GM21737 (cell line): ENCODE measurements around the gene NBDY.

Experiments
- ATAC-seq: cut with Tn5 transposase; IDR thresholded peaks from one replicate; pipeline ENCODE4 v1.9.1; 2021; ENCODE audit warnings: mild to moderate bottlenecking, moderate library complexity; ENCODE audit not compliant: unreplicated experiment

The NBDY gene

GRCh38 chrX:56784666-56785065, 55.6 kb downstream of the NBDY start:
- no peak for ATAC-seq

- no peak for ATAC-seq
Observed at GRCh38 chrX:56785442-56785841, 56.4 kb downstream of the NBDY start.

GRCh38 chrX:56786889-56787733, 58.1 kb downstream of the NBDY start:
- ATAC-seq: no peak

- ATAC-seq: no peak
Observed at GRCh38 chrX:56787734-56788152, 58.7 kb downstream of the NBDY start.

- no peak for ATAC-seq
Observed at GRCh38 chrX:56788229-56788628, 59.2 kb downstream of the NBDY start.

- ATAC-seq: no peak
Observed at GRCh38 chrX:56788717-56789122, 59.7 kb downstream of the NBDY start.

- ATAC-seq: no peak
Observed at GRCh38 chrX:56789518-56790070, 60.6 kb downstream of the NBDY start.

GRCh38 chrX:56790778-56791177, 61.7 kb downstream of the NBDY start:
- ATAC-seq: no peak

- no peak for ATAC-seq
Observed at GRCh38 chrX:56791456-56791855, 62.4 kb downstream of the NBDY start.

- no peak for ATAC-seq
Observed at GRCh38 chrX:56792270-56793111, 63.4 kb downstream of the NBDY start.

GRCh38 chrX:56793112-56793430, 64.0 kb downstream of the NBDY start:
- ATAC-seq: no peak

GRCh38 chrX:56793521-56794320, 64.7 kb downstream of the NBDY start:
- ATAC-seq: no peak

GRCh38 chrX:56794404-56795230, 65.6 kb downstream of the NBDY start:
- no peak for ATAC-seq

- ATAC-seq: no peak
Observed at GRCh38 chrX:56795309-56795868, 66.3 kb downstream of the NBDY start.

GRCh38 chrX:56796641-56797395, 67.8 kb downstream of the NBDY start:
- ATAC-seq: no peak

- no peak for ATAC-seq
Observed at GRCh38 chrX:56797574-56798338, 68.7 kb downstream of the NBDY start.

GRCh38 chrX:56798339-56798711, 69.3 kb downstream of the NBDY start:
- ATAC-seq: no peak
